A673 (cell line): Measurements from ENCODE around the gene SDC4. TPM values are rescaled to one million over a fixed set of nuclear protein-coding genes. Genes with fewer than 3 reads are reported as not detected.

Experiments
- BruUV-seq: library from RNA; stranded (reverse); fragments of 400-500 nt; replicated peaks from 2 replicates; lab custom pipeline; 2021; lab: Mats Ljungman, UMichigan
- CTCF ChIA-PET: fragments of 300-600 bp; sonication (Branson Sonifier 250); formaldehyde crosslinking; loops from one replicate; lab custom pipeline; 2022; ENCODE audit warnings: antibody characterized with exemption; lab: Charles Lee
- POLR2A ChIA-PET: fragments of 300-600 bp; sonication (Branson Sonifier 250); formaldehyde crosslinking; loops from one replicate; lab custom pipeline; 2022; ENCODE audit warnings: antibody characterized with exemption; ENCODE audit not compliant: low non-redundant PET; lab: Charles Lee
- DNase-seq: peaks from one replicate; pipeline ENCODE4 v3.0.0-alpha.2; 2015; ENCODE audit warnings: low spot score
- H3K27ac ChIP-seq: fragments of 200-600 bp; sonication (generic); 2 replicates; pipeline ENCODE4 v1.5.1; 2016; ENCODE audit warnings: mixed run types, low read depth, mild to moderate bottlenecking, mixed read lengths, antibody characterized with exemption, low read length; ENCODE audit not compliant: poor library complexity, severe bottlenecking
- H3K27me3 ChIP-seq: fragments of 200-600 bp; sonication (generic); replicated peaks from 2 replicates; pipeline ENCODE4 v1.6.1; 2017; ENCODE audit warnings: mixed run types, low read depth, mild to moderate bottlenecking, mixed read lengths, antibody characterized with exemption, low read length; ENCODE audit not compliant: insufficient read depth, poor library complexity
- H3K36me3 ChIP-seq: fragments of 200-600 bp; sonication (generic); 2 replicates; pipeline ENCODE4 v1.6.1; 2016; ENCODE audit warnings: mixed run types, mild to moderate bottlenecking, mixed read lengths, antibody characterized with exemption, low read length; ENCODE audit not compliant: insufficient read depth, poor library complexity, severe bottlenecking
- H3K4me1 ChIP-seq: fragments of 200-600 bp; sonication (generic); 2 replicates; pipeline ENCODE4 v1.6.1; 2017; ENCODE audit warnings: mixed run types, mild to moderate bottlenecking, mixed read lengths, antibody characterized with exemption, low read length; ENCODE audit not compliant: insufficient read depth, poor library complexity, severe bottlenecking
- H3K4me3 ChIP-seq: fragments of 200-600 bp; sonication (generic); 2 replicates; pipeline ENCODE4 v1.5.1; 2016; ENCODE audit warnings: low read depth, mixed run types, mild to moderate bottlenecking, mixed read lengths, low read length; ENCODE audit not compliant: poor library complexity, severe bottlenecking
- H3K9me3 ChIP-seq: fragments of 200-600 bp; sonication (generic); 2 replicates; pipeline ENCODE4 v1.6.1; 2016; ENCODE audit warnings: mixed run types, low read depth, mild to moderate bottlenecking, mixed read lengths, antibody characterized with exemption, low read length; ENCODE audit not compliant: poor library complexity, severe bottlenecking
- CTCF ChIP-seq: fragments of 300-800, 200-600 bp; sonication (generic); conservative IDR thresholded peaks from 2 replicates; pipeline ENCODE4 v1.5.1; 2017; ENCODE audit warnings: low read depth, mild to moderate bottlenecking, antibody characterized with exemption, low read length, moderate library complexity, mixed read lengths
- EZH2 ChIP-seq: fragments of 200-600 bp; sonication (generic); IDR thresholded peaks from 2 replicates; pipeline ENCODE4 v1.6.1; 2017; ENCODE audit warnings: borderline replicate concordance, low read depth, mild to moderate bottlenecking, mixed read lengths, antibody characterized with exemption, low read length; ENCODE audit not compliant: poor library complexity, severe bottlenecking
- intact Hi-C: fragments of 100-400 bp; cut with micrococcal nuclease; formaldehyde crosslinking; loops from one replicate; pipeline ENCODE4 v1.10.0; 2022; ENCODE audit not compliant: unreplicated experiment
- total RNA-seq: library from RNA; stranded (reverse); gene quantifications from 2 replicates; pipeline ENCODE4 v1.2.3, GENCODE V29; 2021

SDC4 gene
- total RNA-seq, 1 experiment from 2014 or later, result 16.3 TPM

GRCh38 chr20:45362804-45363610 lies 14.8 kb upstream of the SDC4 start, which contains the start of gene SYS1:
TSS of gene SYS1 (plus strand) at chr20:45363156. CDS start at chr20:45363532, 376 bp downstream.
- no peak for TF ChIP-seq EZH2
- peak; percentile 92 for TF ChIP-seq CTCF
- peak; percentile 99 for DNase-seq
- Histone ChIP-seq H3K36me3 (peaks cover 16% of the 10 kb centered on the region), H3K4me1 (peaks cover 15% of the 10 kb centered on the region), H3K27me3 (no peaks in the 10 kb centered on the region), H3K4me3 (peak within 1 kb of the TSS; percentile 65), H3K9me3 (no peaks in the 10 kb centered on the region), H3K27ac (peak within 1 kb of the TSS; percentile 93)
- CTCF ChIA-PET, result interaction anchor here (0.6 to 2.7 kb wide), 13 partner anchors 10 to 408 kb away, joined by 3 to 35 read pairs (median 4); partner anchors contain the start of genes PIGT and SDC4
- intact Hi-C loops, result loop anchor here (2.0 kb wide), 1 partner anchor 74 kb away; no protein-coding TSS in a partner anchor
- POLR2A ChIA-PET, result interaction anchor here (0.6 kb wide), 2 partner anchors 16 to 74 kb away, joined by 3 to 4 read pairs; no protein-coding TSS in a partner anchor
- BruUV-seq, result no TSS peak

GRCh38 chr20:45361793-45362192 lies 13.6 kb upstream of the SDC4 start:
- intact Hi-C loops, result loop anchor here (2.0 kb wide), 1 partner anchor 75 kb away; no protein-coding TSS in a partner anchor
- Histone ChIP-seq H3K27ac (no peak overlapping the region), H3K9me3 (no peaks in the 10 kb centered on the region), H3K4me1 (peaks cover 17% of the 10 kb centered on the region), H3K36me3 (peaks cover 10% of the 10 kb centered on the region), H3K27me3 (no peaks in the 10 kb centered on the region), H3K4me3 (no peak overlapping the region)
- TF ChIP-seq CTCF, result no peak
- no peak for TF ChIP-seq EZH2
- CTCF ChIA-PET, result interaction anchor here (0.5 to 1.6 kb wide), 2 partner anchors 9 to 12 kb away, joined by 3 to 7 read pairs; no protein-coding TSS in a partner anchor
- BruUV-seq, result no TSS peak
- POLR2A ChIA-PET, result no interaction called here
- DNase-seq, result no peak

- Histone ChIP-seq H3K27me3 (no peaks in the 10 kb centered on the region), H3K4me3 (no peak overlapping the region), H3K36me3 (no peaks in the 10 kb centered on the region), H3K9me3 (no peaks in the 10 kb centered on the region), H3K27ac (no peak overlapping the region), H3K4me1 (peaks cover 11% of the 10 kb centered on the region)
- ChIA-PET CTCF (interaction anchor here (1.7 kb wide), 1 partner anchor 78 kb away, joined by 4 read pairs; no protein-coding TSS in a partner anchor), POLR2A (no interaction called here)
- no TSS peak for BruUV-seq
- TF ChIP-seq EZH2, result no peak
- no peak for TF ChIP-seq CTCF
- DNase-seq, result no peak
- intact Hi-C loops, result no loop called here
Observed at GRCh38 chr20:45359406-45360148, 11.4 kb upstream of the SDC4 start.
